Neuronal stem cell (in vitro differentiated cells): ENCODE results near the gene CPD.
"Not testable (repeated sequence)": the region's sequence is repeated elsewhere in the genome, so short reads cannot be mapped to it uniquely, and the experiment has no call there.

Experiments
- DNase-seq: peaks from one replicate; pipeline ENCODE4 v3.0.0-alpha.2; 2013; ENCODE audit warnings: low spot score
- H2AFZ ChIP-seq: one replicate; pipeline ENCODE4 v1.6.1; 2013; ENCODE audit warnings: mild to moderate bottlenecking, low read length, inconsistent platforms
- H2AK5ac ChIP-seq: 2 replicates; pipeline ENCODE4 v1.6.1; 2013; ENCODE audit warnings: low read depth, mild to moderate bottlenecking, inconsistent platforms, low read length, moderate library complexity, mixed read lengths
- H2BK120ac ChIP-seq: 2 replicates; pipeline ENCODE4 v1.6.1; 2013; ENCODE audit warnings: low read depth, mild to moderate bottlenecking, inconsistent platforms, low read length, moderate library complexity, mixed read lengths
- H2BK12ac ChIP-seq: one replicate; pipeline ENCODE4 v1.6.1; 2013; ENCODE audit warnings: low read length, inconsistent platforms
- H2BK15ac ChIP-seq: 2 replicates; pipeline ENCODE4 v1.6.1; 2013; ENCODE audit warnings: mild to moderate bottlenecking, low read length, inconsistent platforms, mixed read lengths
- H2BK5ac ChIP-seq: one replicate; pipeline ENCODE4 v1.6.1; 2013; ENCODE audit warnings: inconsistent platforms, mild to moderate bottlenecking, low read length, moderate library complexity
- H3K14ac ChIP-seq: one replicate; pipeline ENCODE4 v1.6.1; 2013; ENCODE audit warnings: low read length, inconsistent platforms
- H3K18ac ChIP-seq: 2 replicates; pipeline ENCODE4 v1.6.1; 2013; ENCODE audit warnings: low read length, inconsistent platforms
- H3K23ac ChIP-seq: 2 replicates; pipeline ENCODE4 v1.6.1; 2013; ENCODE audit warnings: low read depth, mild to moderate bottlenecking, mixed read lengths, low read length, inconsistent platforms; ENCODE audit not compliant: poor library complexity
- H3K27ac ChIP-seq: replicated peaks from 3 replicates; pipeline ENCODE4 v1.5.1; 2013; ENCODE audit warnings: low read length, inconsistent platforms
- H3K27me3 ChIP-seq, 3 experiments: 2 replicates each; pipeline ENCODE4 v1.6.1; 2013; ENCODE audit warnings: low read length in 3 of 3, mild to moderate bottlenecking in 2 of 3, inconsistent platforms in 1 of 3, low read depth in 1 of 3, mixed read lengths in 1 of 3, moderate library complexity in 1 of 3; ENCODE audit not compliant: control insufficient read depth in 3 of 3, insufficient read depth in 3 of 3
- H3K36me3 ChIP-seq, 2 donors: replicated peaks in 1 of 2; 2 replicates each; pipeline ENCODE4 v1.6.1; 2013; ENCODE audit warnings: low read length in 2 of 2; ENCODE audit not compliant: control insufficient read depth in 2 of 2, insufficient read depth in 2 of 2
- H3K4ac ChIP-seq: 2 replicates; pipeline ENCODE4 v1.6.1; 2013; ENCODE audit warnings: inconsistent platforms, mild to moderate bottlenecking, low read length, moderate library complexity
- H3K4me1 ChIP-seq, 2 donors: 1 replicate in 1 of 2; 2 replicates in 1 of 2; pipeline ENCODE4 v1.6.1; 2013; ENCODE audit warnings: low read length in 2 of 2, low read depth in 1 of 2; ENCODE audit not compliant: control insufficient read depth in 2 of 2, insufficient read depth in 1 of 2
- H3K4me2 ChIP-seq: one replicate; pipeline ENCODE4 v1.6.1; 2013; ENCODE audit warnings: mild to moderate bottlenecking, low read length, inconsistent platforms; ENCODE audit not compliant: insufficient read depth, poor library complexity, severe bottlenecking
- H3K4me3 ChIP-seq, 2 donors: 2 replicates each; pipeline ENCODE4 v1.5.1; 2013; ENCODE audit warnings: low read length in 2 of 2, mild to moderate bottlenecking in 2 of 2, inconsistent platforms in 1 of 2, moderate library complexity in 1 of 2
- H3K79me1 ChIP-seq: one replicate; pipeline ENCODE4 v1.6.1; 2013; ENCODE audit warnings: low read depth, mild to moderate bottlenecking, inconsistent platforms, low read length, moderate library complexity
- H3K9ac ChIP-seq: one replicate; pipeline ENCODE4 v1.6.1; 2013; ENCODE audit warnings: mild to moderate bottlenecking, low read depth, low read length, inconsistent platforms; ENCODE audit not compliant: poor library complexity
- H3K9me3 ChIP-seq, 2 donors: replicated peaks in 1 of 2; 2 replicates each; pipeline versions ENCODE3 to v1.6.1; 2013; ENCODE audit warnings: low read length in 2 of 2, mild to moderate bottlenecking in 2 of 2, inconsistent platforms in 1 of 2, low read depth in 1 of 2, mixed read lengths in 1 of 2, moderate library complexity in 1 of 2; ENCODE audit not compliant: control insufficient read depth in 2 of 2, insufficient read depth in 1 of 2
- H4K8ac ChIP-seq: one replicate; pipeline ENCODE4 v1.6.1; 2013; ENCODE audit warnings: low read depth, mild to moderate bottlenecking, inconsistent platforms, low read length, moderate library complexity
- H4K91ac ChIP-seq: one replicate; pipeline ENCODE4 v1.6.1; 2013; ENCODE audit warnings: low read length, low read depth, mild to moderate bottlenecking, inconsistent platforms; ENCODE audit not compliant: poor library complexity
- WGBS, 2 donors: extraction: QIAGEN DNeasy Blood & Tissue Kit; methylation state at CpG; one replicate each; pipeline ENCODE4 v1.1.7; 2013; ENCODE audit warnings: missing lambda C conversion rate in 2 of 2, mixed read lengths in 1 of 2; ENCODE audit not compliant: insufficient read length in 2 of 2, insufficient replicate concordance in 1 of 2; ENCODE audit errors: extremely low coverage in 2 of 2; 5-methylcytosine and 5-hydroxymethylcytosine counted together

CPD gene

GRCh38 chr17:30454635-30455034, 75.9 kb downstream of the CPD start:
- no peaks in the 10 kb centered on the region for H3K27me3 ChIP-seq
- no peak overlapping the region for H2AFZ ChIP-seq
- no peak overlapping the region for H2BK5ac ChIP-seq
- H3K18ac ChIP-seq: no peak overlapping the region
- no peak for DNase-seq
- H3K27ac ChIP-seq: no peak overlapping the region
- no peak overlapping the region for H2BK120ac ChIP-seq
- no peaks in the 10 kb centered on the region for H3K79me1 ChIP-seq
- no peak overlapping the region for H4K91ac ChIP-seq
- peaks cover 0 to 11% of the 10 kb centered on the region in 2 donors for H3K9me3 ChIP-seq
- no peak overlapping the region for H3K4ac ChIP-seq
- no peak overlapping the region for H3K14ac ChIP-seq
- H4K8ac ChIP-seq: no peak overlapping the region
- H3K9ac ChIP-seq: no peak overlapping the region
- no peak overlapping the region for H2BK12ac ChIP-seq
- no peak overlapping the region for H3K4me2 ChIP-seq
- H2BK15ac ChIP-seq: no peak overlapping the region
- H3K23ac ChIP-seq: no peak overlapping the region
- peaks cover 12 to 85% of the 10 kb centered on the region in 2 donors for H3K36me3 ChIP-seq
- H3K4me1 ChIP-seq: no peaks in the 10 kb centered on the region
- H2AK5ac ChIP-seq: no peak overlapping the region
- H3K4me3 ChIP-seq: no peak overlapping the region
- WGBS, 2 donors: no CpG with 5 or more reads among the region's 4 CpGs

GRCh38 chr17:30458371-30458770, 79.6 kb downstream of the CPD start:
- Histone ChIP-seq H3K4me1 (no peaks in the 10 kb centered on the region), H3K36me3 (peaks cover 9 to 76% of the 10 kb centered on the region in 2 donors), H2AFZ (no peak overlapping the region), H3K18ac (no peak overlapping the region), H4K8ac (no peak overlapping the region), H2BK15ac (no peak overlapping the region), H2BK120ac (no peak overlapping the region), H3K23ac (no peak overlapping the region), H3K4me3 (no peak overlapping the region), H3K27ac (no peak overlapping the region), H2AK5ac (no peak overlapping the region), H3K9me3 (peaks cover 0 to 6% of the 10 kb centered on the region in 2 donors), H3K27me3 (no peaks in the 10 kb centered on the region), H3K4me2 (no peak overlapping the region), H2BK12ac (no peak overlapping the region), H3K14ac (no peak overlapping the region), H4K91ac (no peak overlapping the region), H3K4ac (no peak overlapping the region), H2BK5ac (no peak overlapping the region), H3K9ac (no peak overlapping the region), H3K79me1 (no peaks in the 10 kb centered on the region)
- DNase-seq: no peak
- no CpG with 5 or more reads among the region's 6 CpGs for WGBS, 2 donors

GRCh38 chr17:30458797-30459413, 80.2 kb downstream of the CPD start:
- not testable (repeated sequence) for H2BK5ac ChIP-seq, H3K4ac ChIP-seq, H3K27ac ChIP-seq, H3K4me2 ChIP-seq, H4K8ac ChIP-seq, H2BK15ac ChIP-seq, H3K14ac ChIP-seq, DNase-seq, H3K79me1 ChIP-seq, H3K4me3 ChIP-seq, H2BK120ac ChIP-seq, H3K18ac ChIP-seq, H2AK5ac ChIP-seq, H2BK12ac ChIP-seq, H3K9me3 ChIP-seq, H4K91ac ChIP-seq, H3K27me3 ChIP-seq, H3K9ac ChIP-seq, H3K4me1 ChIP-seq, H3K23ac ChIP-seq, H2AFZ ChIP-seq
- WGBS, 2 donors: no CpG with 5 or more reads among the region's 5 CpGs
- H3K36me3 ChIP-seq: peaks cover 8 to 76% of the 10 kb centered on the region in 2 donors

- H4K8ac ChIP-seq: no peak overlapping the region
Observed at GRCh38 chr17:30468465-30468864, 89.7 kb downstream of the CPD start.

More at GRCh38 chr17:30468465-30468864, 89.7 kb downstream of the CPD start:
- Histone ChIP-seq H3K18ac (no peak overlapping the region), H3K4me3 (no peak overlapping the region), H2BK5ac (no peak overlapping the region), H2BK15ac (no peak overlapping the region), H2AK5ac (no peak overlapping the region), H3K23ac (no peak overlapping the region), H3K4me1 (peaks cover 4 to 6% of the 10 kb centered on the region in 2 donors), H3K14ac (no peak overlapping the region), H3K27me3 (no peaks in the 10 kb centered on the region), H2AFZ (no peak overlapping the region), H3K4ac (no peak overlapping the region), H3K36me3 (peaks cover 2 to 39% of the 10 kb centered on the region in 2 donors), H2BK120ac (no peak overlapping the region), H3K27ac (no peak overlapping the region), H3K79me1 (no peaks in the 10 kb centered on the region), H4K91ac (no peak overlapping the region), H3K9me3 (no peaks in the 10 kb centered on the region), H3K9ac (no peak overlapping the region), H3K4me2 (no peak overlapping the region), H2BK12ac (no peak overlapping the region)
- no CpG with 5 or more reads among the region's 2 CpGs for WGBS, 2 donors
- no peak for DNase-seq
